ENCODE data around the gene HAUS8. TPM values are rescaled to one million over a fixed set of nuclear protein-coding genes. Genes with fewer than 3 reads are reported as not detected.

The HAUS8 gene
- total and polyA plus RNA-seq, 9 of the 15 experiments (the other 6 are each of a cell fraction or from before 2014, with no cell fraction given): 20.5 to 53.2 (median 36.0) TPM

GRCh38 chr19:17073869-17074633 is 1.2 kb downstream of the HAUS8 start (continued):
- TF ChIP-seq, protein P1, sequence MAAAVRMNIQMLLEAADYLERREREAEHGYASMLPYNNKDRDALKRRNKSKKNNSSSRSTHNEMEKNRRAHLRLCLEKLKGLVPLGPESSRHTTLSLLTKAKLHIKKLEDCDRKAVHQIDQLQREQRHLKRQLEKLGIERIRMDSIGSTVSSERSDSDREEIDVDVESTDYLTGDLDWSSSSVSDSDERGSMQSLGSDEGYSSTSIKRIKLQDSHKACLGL (CRISPR knock-in tag; IDR thresholded peaks at IDR 0.05; ENCODE audit: borderline replicate concordance, poor library complexity, severe bottlenecking): no peak
- peak; percentile 71 for TF ChIP-seq ERF (CRISPR knock-in tag; IDR thresholded peaks at IDR 0.05)
- TF ChIP-seq, protein P2, sequence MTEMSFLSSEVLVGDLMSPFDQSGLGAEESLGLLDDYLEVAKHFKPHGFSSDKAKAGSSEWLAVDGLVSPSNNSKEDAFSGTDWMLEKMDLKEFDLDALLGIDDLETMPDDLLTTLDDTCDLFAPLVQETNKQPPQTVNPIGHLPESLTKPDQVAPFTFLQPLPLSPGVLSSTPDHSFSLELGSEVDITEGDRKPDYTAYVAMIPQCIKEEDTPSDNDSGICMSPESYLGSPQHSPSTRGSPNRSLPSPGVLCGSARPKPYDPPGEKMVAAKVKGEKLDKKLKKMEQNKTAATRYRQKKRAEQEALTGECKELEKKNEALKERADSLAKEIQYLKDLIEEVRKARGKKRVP (CRISPR knock-in tag; IDR thresholded peaks at IDR 0.05): no peak
- TF ChIP-seq ZNF764 (CRISPR knock-in tag; IDR thresholded peaks at IDR 0.05; ENCODE audit: low read depth): no peak
- no peak for TF ChIP-seq FOXA1 (IDR thresholded peaks at IDR 0.05; ENCODE audit: borderline replicate concordance)
- TF ChIP-seq EP400 (IDR thresholded peaks at IDR 0.05): peak; percentile 71
- TF ChIP-seq FUS (optimal IDR thresholded peaks at IDR 0.05; ENCODE audit: low read depth, low read length): no peak
- TF ChIP-seq SP1 (CRISPR knock-in tag; IDR thresholded peaks at IDR 0.05): no peak
- no peak for TF ChIP-seq MXI1 (IDR thresholded peaks at IDR 0.05; ENCODE audit: low read depth, low read length)
- TF ChIP-seq, protein P3, sequence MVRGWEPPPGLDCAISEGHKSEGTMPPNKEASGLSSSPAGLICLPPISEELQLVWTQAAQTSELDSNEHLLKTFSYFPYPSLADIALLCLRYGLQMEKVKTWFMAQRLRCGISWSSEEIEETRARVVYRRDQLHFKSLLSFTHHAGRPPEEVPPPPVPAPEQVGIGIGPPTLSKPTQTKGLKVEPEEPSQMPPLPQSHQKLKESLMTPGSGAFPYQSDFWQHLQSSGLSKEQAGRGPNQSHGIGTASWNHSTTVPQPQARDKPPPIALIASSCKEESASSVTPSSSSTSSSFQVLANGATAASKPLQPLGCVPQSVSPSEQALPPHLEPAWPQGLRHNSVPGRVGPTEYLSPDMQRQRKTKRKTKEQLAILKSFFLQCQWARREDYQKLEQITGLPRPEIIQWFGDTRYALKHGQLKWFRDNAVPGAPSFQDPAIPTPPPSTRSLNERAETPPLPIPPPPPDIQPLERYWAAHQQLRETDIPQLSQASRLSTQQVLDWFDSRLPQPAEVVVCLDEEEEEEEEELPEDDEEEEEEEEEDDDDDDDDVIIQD (CRISPR knock-in tag; IDR thresholded peaks at IDR 0.05): no peak
- TF ChIP-seq, protein P4, sequence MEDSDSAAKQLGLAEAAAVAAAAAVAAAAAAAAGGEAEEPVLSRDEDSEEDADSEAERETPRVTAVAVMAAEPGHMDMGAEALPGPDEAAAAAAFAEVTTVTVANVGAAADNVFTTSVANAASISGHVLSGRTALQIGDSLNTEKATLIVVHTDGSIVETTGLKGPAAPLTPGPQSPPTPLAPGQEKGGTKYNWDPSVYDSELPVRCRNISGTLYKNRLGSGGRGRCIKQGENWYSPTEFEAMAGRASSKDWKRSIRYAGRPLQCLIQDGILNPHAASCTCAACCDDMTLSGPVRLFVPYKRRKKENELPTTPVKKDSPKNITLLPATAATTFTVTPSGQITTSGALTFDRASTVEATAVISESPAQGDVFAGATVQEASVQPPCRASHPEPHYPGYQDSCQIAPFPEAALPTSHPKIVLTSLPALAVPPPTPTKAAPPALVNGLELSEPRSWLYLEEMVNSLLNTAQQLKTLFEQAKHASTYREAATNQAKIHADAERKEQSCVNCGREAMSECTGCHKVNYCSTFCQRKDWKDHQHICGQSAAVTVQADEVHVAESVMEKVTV (CRISPR knock-in tag; IDR thresholded peaks at IDR 0.05): 0 out of 2 replicates have a peak, but pooled peaks have one; percentile 25
- TF ChIP-seq ZNF584 (CRISPR knock-in tag; IDR thresholded peaks at IDR 0.05; ENCODE audit: low read depth): 0 out of 2 replicates have a peak, but pooled peaks have one; percentile 26
- TF ChIP-seq JUN (IDR thresholded peaks at IDR 0.05; ENCODE audit: borderline replicate concordance, low read depth, low read length): peak; percentile 81
- TF ChIP-seq JUN (CRISPR knock-in tag; IDR thresholded peaks at IDR 0.05; ENCODE audit: borderline replicate concordance): no peak
- TF ChIP-seq ZNF766 (CRISPR knock-in tag; conservative IDR thresholded peaks at IDR 0.05): 0 out of 2 replicates have a peak, but pooled peaks have one; percentile 19
- TF ChIP-seq SAFB (IDR thresholded peaks at IDR 0.05; ENCODE audit: borderline replicate concordance, low read depth, low read length): no peak
- TF ChIP-seq ZNF24 (IDR thresholded peaks at IDR 0.05): peak; percentile 19; the same call in 1 of the 2 replicates
- TF ChIP-seq, protein P5, sequence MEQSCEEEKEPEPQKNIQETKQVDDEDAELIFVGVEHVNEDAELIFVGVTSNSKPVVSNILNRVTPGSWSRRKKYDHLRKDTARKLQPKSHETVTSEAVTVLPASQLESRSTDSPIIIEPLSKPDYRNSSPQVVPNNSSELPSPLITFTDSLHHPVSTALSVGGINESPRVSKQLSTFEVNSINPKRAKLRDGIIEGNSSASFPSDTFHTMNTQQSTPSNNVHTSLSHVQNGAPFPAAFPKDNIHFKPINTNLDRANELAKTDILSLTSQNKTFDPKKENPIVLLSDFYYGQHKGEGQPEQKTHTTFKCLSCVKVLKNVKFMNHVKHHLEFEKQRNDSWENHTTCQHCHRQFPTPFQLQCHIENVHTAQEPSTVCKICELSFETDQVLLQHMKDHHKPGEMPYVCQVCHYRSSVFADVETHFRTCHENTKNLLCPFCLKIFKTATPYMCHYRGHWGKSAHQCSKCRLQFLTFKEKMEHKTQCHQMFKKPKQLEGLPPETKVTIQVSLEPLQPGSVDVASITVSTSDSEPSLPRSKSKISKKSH (CRISPR knock-in tag; IDR thresholded peaks at IDR 0.05): no peak
- TF ChIP-seq ELF4 (CRISPR knock-in tag; IDR thresholded peaks at IDR 0.05): 0 out of 2 replicates have a peak, but pooled peaks have one; percentile 55
- peak; percentile 96 for TF ChIP-seq ATF3 (IDR thresholded peaks at IDR 0.05)
- no peak for TF ChIP-seq ATF3 (CRISPR knock-in tag; conservative IDR thresholded peaks at IDR 0.05)
